ENCODE results near the gene CACHD1. TPM values are rescaled to one million over a fixed set of nuclear protein-coding genes. Genes with fewer than 3 reads are reported as not detected.
A peak's percentile ranks its signal among the peaks of the same experiment; 100 is the strongest.

The CACHD1 gene
- total RNA-seq, result 3.1 TPM
- long read RNA-seq, result 0 reads

- intact Hi-C loops (cut with micrococcal nuclease), result loop anchor here (10.0 kb wide), 1 partner anchor 75 kb away; no protein-coding TSS in a partner anchor
- DNase-seq, result peak; percentile 87
- peak; percentile 86 for ATAC-seq
Observed at GRCh38 chr1:64469977-64470664, at the start of gene CACHD1. Gene CACHD1, plus strand, starts transcription at chr1:64470129. Its CDS starts 616 bp downstream, at chr1:64470745.

GRCh38 chr1:64421377-64421776, 48.6 kb upstream of the CACHD1 start:
- ATAC-seq (no peak), DNase-seq (no peak)
- intact Hi-C loops (cut with micrococcal nuclease), result no loop called here

- no peak for ATAC-seq
- intact Hi-C loops (cut with micrococcal nuclease), result no loop called here
- DNase-seq, result no peak
Observed at GRCh38 chr1:64423526-64423925, 46.4 kb upstream of the CACHD1 start.

- DNase-seq (no peak), ATAC-seq (no peak)
- intact Hi-C loops (cut with micrococcal nuclease), result no loop called here
Observed at GRCh38 chr1:64424412-64424811, 45.5 kb upstream of the CACHD1 start.

GRCh38 chr1:64425521-64425920, 44.4 kb upstream of the CACHD1 start:
- intact Hi-C loops (cut with micrococcal nuclease), result no loop called here
- no peak for DNase-seq
- ATAC-seq, result no peak

- no peak for ATAC-seq
- no peak for DNase-seq
- intact Hi-C loops (cut with micrococcal nuclease), result no loop called here
Observed at GRCh38 chr1:64426681-64427080, 43.2 kb upstream of the CACHD1 start.

- ATAC-seq (no peak), DNase-seq (no peak)
- intact Hi-C loops (cut with micrococcal nuclease), result no loop called here
Observed at GRCh38 chr1:64427879-64428278, 42.0 kb upstream of the CACHD1 start.

- no peak for DNase-seq
- intact Hi-C loops (cut with micrococcal nuclease), result no loop called here
Observed at GRCh38 chr1:64433308-64433707, 36.6 kb upstream of the CACHD1 start.

GRCh38 chr1:64433747-64434146, 36.2 kb upstream of the CACHD1 start:
- intact Hi-C loops (cut with micrococcal nuclease), result no loop called here
- ATAC-seq (no peak), DNase-seq (no peak)

More at GRCh38 chr1:64433308-64433707, 36.6 kb upstream of the CACHD1 start:
- ATAC-seq, result no peak

GRCh38 chr1:64435000-64435399, 34.9 kb upstream of the CACHD1 start:
- intact Hi-C loops (cut with micrococcal nuclease), result no loop called here
- DNase-seq, result no peak
- no peak for ATAC-seq

- ATAC-seq, result peak; percentile 28
- intact Hi-C loops (cut with micrococcal nuclease), result no loop called here
Observed at GRCh38 chr1:64437453-64437852, 32.5 kb upstream of the CACHD1 start.

GRCh38 chr1:64440183-64440826, 29.6 kb upstream of the CACHD1 start:
- ATAC-seq (peak; percentile 56), DNase-seq (no peak)
- intact Hi-C loops (cut with micrococcal nuclease), result no loop called here

More at GRCh38 chr1:64437453-64437852, 32.5 kb upstream of the CACHD1 start:
- no peak for DNase-seq

GRCh38 chr1:64451440-64451839, 18.5 kb upstream of the CACHD1 start:
- intact Hi-C loops (cut with micrococcal nuclease), result no loop called here
- DNase-seq (no peak), ATAC-seq (no peak)

GRCh38 chr1:64453688-64454087, 16.2 kb upstream of the CACHD1 start:
- intact Hi-C loops (cut with micrococcal nuclease), result no loop called here
- no peak for ATAC-seq
- no peak for DNase-seq

- DNase-seq (no peak), ATAC-seq (no peak)
- intact Hi-C loops (cut with micrococcal nuclease), result no loop called here
Observed at GRCh38 chr1:64458915-64459314, 11.0 kb upstream of the CACHD1 start.

- intact Hi-C loops (cut with micrococcal nuclease), result no loop called here
- DNase-seq (no peak), ATAC-seq (no peak)
Observed at GRCh38 chr1:64459743-64460142, 10.2 kb upstream of the CACHD1 start.

GRCh38 chr1:64466033-64466432, 3.9 kb upstream of the CACHD1 start:
- ATAC-seq (no peak), DNase-seq (no peak)
- intact Hi-C loops (cut with micrococcal nuclease), result no loop called here

- DNase-seq, result no peak
- intact Hi-C loops (cut with micrococcal nuclease), result no loop called here
Observed at GRCh38 chr1:64469116-64469976, 583 bp upstream of the CACHD1 start.

GRCh38 chr1:64470665-64471217, 812 bp downstream of the CACHD1 start:
- DNase-seq (peak; percentile 55), ATAC-seq (peak; percentile 59)
- intact Hi-C loops (cut with micrococcal nuclease), result loop anchor here (10.0 kb wide), 1 partner anchor 74 kb away; no protein-coding TSS in a partner anchor

More at GRCh38 chr1:64469116-64469976, 583 bp upstream of the CACHD1 start:
- peak; percentile 19 for ATAC-seq
